ENCODE results near the gene YTHDF1.

Gene YTHDF1

GRCh38 chr20:63215101-63216040 lies 560 bp downstream of the YTHDF1 start:
- H3K4me3 ChIP-seq (ENCODE audit: low read depth, low read length, poor library complexity, severe bottlenecking), result peak overlapping the region; percentile 78
- H3F3A ChIP-seq (ENCODE audit: insufficient read depth, low read length), result no peaks in the 10 kb centered on the region
- peaks cover 24% of the 10 kb centered on the region for H3K4me1 ChIP-seq (ENCODE audit: insufficient read depth, low read length, severe bottlenecking)
- no peaks in the 10 kb centered on the region for H3K9me3 ChIP-seq (ENCODE audit: low read length)
- no peaks in the 10 kb centered on the region for H3K9me2 ChIP-seq (ENCODE audit: low read depth, low read length)
- no peak overlapping the region for H2AFZ ChIP-seq (ENCODE audit: low read length)
- peak overlapping the region; percentile 69 for H3K4me2 ChIP-seq (ENCODE audit: low read length)
- H3K9ac ChIP-seq (ENCODE audit: low read length), result peak overlapping the region; percentile 97
- H3K27me3 ChIP-seq (ENCODE audit: insufficient read depth, low read length), result no peaks in the 10 kb centered on the region
- TF ChIP-seq CTCF (IDR thresholded peaks at IDR 0.05; ENCODE audit: low read length) (peak; percentile 38; the same call in 1 of the 2 replicates), EZH2 (IDR thresholded peaks at IDR 0.05; ENCODE audit: borderline replicate concordance, low read length) (no peak)
- peaks cover 46% of the 10 kb centered on the region for H3K36me3 ChIP-seq (ENCODE audit: insufficient read depth, low read length)
- peaks cover 37% of the 10 kb centered on the region for H3K79me2 ChIP-seq (ENCODE audit: insufficient read depth, low read length)
- H3K27ac ChIP-seq (ENCODE audit: low read depth, low read length, poor library complexity, severe bottlenecking), result no peak overlapping the region
- H4K20me1 ChIP-seq (ENCODE audit: insufficient read depth, low read length), result no peaks in the 10 kb centered on the region

- Histone ChIP-seq H2AFZ (ENCODE audit: low read length) (no peak overlapping the region), H3K4me1 (ENCODE audit: insufficient read depth, low read length, severe bottlenecking) (peaks cover 24% of the 10 kb centered on the region), H3K9me3 (ENCODE audit: low read length) (no peaks in the 10 kb centered on the region), H3K9ac (ENCODE audit: low read length) (peak overlapping the region; percentile 97), H3K27me3 (ENCODE audit: insufficient read depth, low read length) (no peaks in the 10 kb centered on the region), H3K4me2 (ENCODE audit: low read length) (peak overlapping the region; percentile 69), H3F3A (ENCODE audit: insufficient read depth, low read length) (no peaks in the 10 kb centered on the region), H4K20me1 (ENCODE audit: insufficient read depth, low read length) (no peaks in the 10 kb centered on the region), H3K79me2 (ENCODE audit: insufficient read depth, low read length) (peaks cover 46% of the 10 kb centered on the region), H3K4me3 (ENCODE audit: low read depth, low read length, poor library complexity, severe bottlenecking) (peak overlapping the region; percentile 78), H3K36me3 (ENCODE audit: insufficient read depth, low read length) (peaks cover 54% of the 10 kb centered on the region), H3K27ac (ENCODE audit: low read depth, low read length, poor library complexity, severe bottlenecking) (no peak overlapping the region), H3K9me2 (ENCODE audit: low read depth, low read length) (no peaks in the 10 kb centered on the region)
- no peak for TF ChIP-seq EZH2 (IDR thresholded peaks at IDR 0.05; ENCODE audit: borderline replicate concordance, low read length)
- TF ChIP-seq CTCF (IDR thresholded peaks at IDR 0.05; ENCODE audit: low read length), result no peak
These were observed 1.4 kb downstream of the YTHDF1 start for GRCh38 chr20:63214514-63214913.

GRCh38 chr20:63212792-63213191 lies 3.1 kb downstream of the YTHDF1 start:
- H2AFZ ChIP-seq (ENCODE audit: low read length), result no peak overlapping the region
- no peak for TF ChIP-seq CTCF (IDR thresholded peaks at IDR 0.05; ENCODE audit: low read length)
- no peak for TF ChIP-seq EZH2 (IDR thresholded peaks at IDR 0.05; ENCODE audit: borderline replicate concordance, low read length)
- peaks cover 69% of the 10 kb centered on the region for H3K36me3 ChIP-seq (ENCODE audit: insufficient read depth, low read length)
- H3K79me2 ChIP-seq (ENCODE audit: insufficient read depth, low read length), result peaks cover 53% of the 10 kb centered on the region
- H3K9me3 ChIP-seq (ENCODE audit: low read length), result no peaks in the 10 kb centered on the region
- no peak overlapping the region for H3K9ac ChIP-seq (ENCODE audit: low read length)
- H4K20me1 ChIP-seq (ENCODE audit: insufficient read depth, low read length), result no peaks in the 10 kb centered on the region
- no peaks in the 10 kb centered on the region for H3F3A ChIP-seq (ENCODE audit: insufficient read depth, low read length)
- H3K27me3 ChIP-seq (ENCODE audit: insufficient read depth, low read length), result no peaks in the 10 kb centered on the region
- no peak overlapping the region for H3K27ac ChIP-seq (ENCODE audit: low read depth, low read length, poor library complexity, severe bottlenecking)
- H3K9me2 ChIP-seq (ENCODE audit: low read depth, low read length), result no peaks in the 10 kb centered on the region
- no peak overlapping the region for H3K4me3 ChIP-seq (ENCODE audit: low read depth, low read length, poor library complexity, severe bottlenecking)
- H3K4me2 ChIP-seq (ENCODE audit: low read length), result no peak overlapping the region
- H3K4me1 ChIP-seq (ENCODE audit: insufficient read depth, low read length, severe bottlenecking), result peaks cover 24% of the 10 kb centered on the region
